NCI-H748 (cell line): Measurements from ENCODE around the gene FMO5.
A peak's percentile ranks its signal among the peaks of the same experiment; 100 is the strongest.

Source experiments
- DNase-seq: peaks from one replicate; lab custom pipeline; 2025; ENCODE audit not compliant: unreplicated experiment; lab: John Stamatoyannopoulos, UW

FMO5 gene

GRCh38 chr1:147225193-147225730 lies at the start of gene FMO5:
Gene FMO5, minus strand, starts transcription at chr1:147225339. Its CDS starts 310 bp downstream, at chr1:147225029.
- DNase-seq = peak; percentile 71

- peak; percentile 75 for DNase-seq
Observed at GRCh38 chr1:147273409-147274336, 48.5 kb upstream of the FMO5 start.

DNA sequence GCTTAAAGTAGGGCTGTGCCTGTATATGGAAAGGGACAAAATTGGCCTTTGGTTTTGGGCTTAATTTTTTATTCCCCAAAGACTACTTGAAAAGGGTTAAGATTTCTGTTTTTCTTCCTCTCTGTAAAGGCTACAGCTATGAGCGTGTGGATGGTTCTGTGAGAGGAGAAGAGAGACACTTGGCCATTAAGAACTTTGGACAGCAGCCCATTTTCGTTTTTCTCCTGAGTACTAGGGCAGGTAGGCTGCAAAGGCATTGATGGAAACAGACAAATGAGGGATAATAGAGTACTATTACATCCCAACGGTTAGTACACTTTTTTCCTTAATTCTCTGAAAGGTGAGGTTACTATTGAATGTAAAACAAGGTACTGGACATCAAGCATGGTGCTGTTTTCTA lies 46.9 kb upstream of the FMO5 start:
- no peak for DNase-seq

DNA sequence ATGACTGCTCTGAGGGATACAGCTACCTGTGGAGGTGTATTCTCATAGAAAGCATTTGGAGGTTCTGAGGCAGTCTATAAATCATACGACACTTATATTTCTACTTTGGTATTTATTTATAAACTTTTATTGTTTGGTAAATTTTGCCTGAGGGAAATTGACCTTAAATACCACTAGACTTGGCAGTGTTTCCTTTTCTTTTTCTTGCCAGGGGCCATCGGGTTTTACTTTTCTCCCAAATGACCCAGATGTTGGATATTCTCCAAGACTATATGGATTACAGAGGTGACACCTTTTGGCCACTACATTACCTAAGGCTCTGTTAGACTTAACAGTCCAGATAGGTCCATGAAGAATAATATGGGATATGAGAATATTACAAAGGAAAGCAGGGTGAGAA lies 45.6 kb upstream of the FMO5 start:
- no peak for DNase-seq

DNA sequence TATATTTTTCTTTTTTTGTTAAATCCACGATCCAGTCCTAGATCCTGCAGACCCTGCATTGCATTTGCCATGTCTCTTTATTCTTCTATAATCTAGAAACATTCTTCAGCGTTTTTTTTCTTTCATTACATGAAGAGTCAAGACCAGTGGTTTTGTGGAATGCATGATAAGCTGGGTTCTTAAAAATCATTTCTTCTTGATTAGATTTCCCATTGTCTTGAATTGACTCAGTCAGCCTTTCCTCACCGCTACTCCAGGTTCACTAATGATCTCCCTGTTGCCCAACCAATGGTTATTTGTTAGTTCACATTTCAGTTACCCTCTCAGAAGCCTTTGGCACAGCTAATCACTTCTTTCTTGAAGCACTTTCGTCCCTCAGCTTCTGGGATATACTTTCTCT lies 42.6 kb upstream of the FMO5 start:
- DNase-seq = no peak

- no peak for DNase-seq
Observed at GRCh38 chr1:147266381-147266780, 41.2 kb upstream of the FMO5 start.

DNA sequence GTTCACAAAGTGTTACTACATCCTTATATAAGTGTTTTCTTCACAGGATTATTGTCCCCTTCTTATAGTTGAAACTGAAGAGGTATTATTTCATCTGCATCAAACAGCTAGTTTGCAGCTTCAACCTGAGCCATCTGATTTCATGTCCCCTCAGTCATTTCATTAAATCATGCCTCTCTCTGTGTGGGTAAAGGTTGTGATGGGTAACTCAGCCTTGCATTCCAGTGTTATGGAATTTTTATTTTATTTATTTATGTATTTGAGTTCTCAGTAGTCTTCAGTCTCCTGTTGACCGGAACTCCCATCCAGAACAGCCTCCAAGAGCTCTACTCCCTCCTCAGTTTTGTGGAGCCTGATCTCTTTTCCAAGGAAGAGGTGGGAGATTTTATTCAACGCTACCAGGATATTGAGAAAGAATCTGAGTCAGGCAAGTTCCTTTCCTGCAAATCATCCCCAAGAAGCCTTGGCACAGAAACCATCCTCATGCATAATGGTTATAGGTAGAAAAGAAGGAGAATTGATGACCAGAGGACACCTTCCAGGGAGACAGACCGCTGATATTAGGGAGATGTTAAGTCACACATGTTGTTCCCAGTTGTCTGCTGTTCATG lies 39.1 kb upstream of the FMO5 start:
- no peak for DNase-seq

- no peak for DNase-seq
Observed at GRCh38 chr1:147260956-147261355, 35.8 kb upstream of the FMO5 start.

GRCh38 chr1:147252540-147252939 lies 27.4 kb upstream of the FMO5 start:
- peak; percentile 9 for DNase-seq

DNA sequence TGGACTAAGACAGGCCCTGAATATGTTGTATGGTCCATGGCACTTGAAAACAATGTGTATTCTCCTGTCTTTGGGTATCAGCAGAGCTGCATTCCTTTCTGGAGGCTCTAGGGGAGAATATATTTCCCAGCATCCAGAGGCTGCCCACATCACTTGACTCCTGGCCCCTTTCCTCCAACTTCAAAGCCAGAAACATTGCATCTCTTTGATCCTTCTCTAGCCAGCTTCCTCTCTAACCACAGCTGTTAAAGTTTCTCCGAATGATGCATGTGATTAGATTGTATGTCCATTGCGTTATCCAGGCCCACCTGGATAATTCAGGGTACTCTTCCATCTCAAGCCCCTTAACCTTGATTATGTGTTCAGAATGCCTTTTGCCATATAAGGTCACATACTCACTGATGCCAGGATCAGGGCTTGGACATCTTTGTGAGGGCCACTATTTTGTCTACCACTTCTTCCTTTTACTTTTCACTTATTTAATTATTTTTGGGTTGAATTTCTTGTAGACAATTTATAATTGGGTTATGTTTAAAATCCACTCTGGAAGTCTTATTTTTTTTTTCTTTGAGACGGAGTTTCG lies 22.6 kb upstream of the FMO5 start:
- DNase-seq = no peak

DNA sequence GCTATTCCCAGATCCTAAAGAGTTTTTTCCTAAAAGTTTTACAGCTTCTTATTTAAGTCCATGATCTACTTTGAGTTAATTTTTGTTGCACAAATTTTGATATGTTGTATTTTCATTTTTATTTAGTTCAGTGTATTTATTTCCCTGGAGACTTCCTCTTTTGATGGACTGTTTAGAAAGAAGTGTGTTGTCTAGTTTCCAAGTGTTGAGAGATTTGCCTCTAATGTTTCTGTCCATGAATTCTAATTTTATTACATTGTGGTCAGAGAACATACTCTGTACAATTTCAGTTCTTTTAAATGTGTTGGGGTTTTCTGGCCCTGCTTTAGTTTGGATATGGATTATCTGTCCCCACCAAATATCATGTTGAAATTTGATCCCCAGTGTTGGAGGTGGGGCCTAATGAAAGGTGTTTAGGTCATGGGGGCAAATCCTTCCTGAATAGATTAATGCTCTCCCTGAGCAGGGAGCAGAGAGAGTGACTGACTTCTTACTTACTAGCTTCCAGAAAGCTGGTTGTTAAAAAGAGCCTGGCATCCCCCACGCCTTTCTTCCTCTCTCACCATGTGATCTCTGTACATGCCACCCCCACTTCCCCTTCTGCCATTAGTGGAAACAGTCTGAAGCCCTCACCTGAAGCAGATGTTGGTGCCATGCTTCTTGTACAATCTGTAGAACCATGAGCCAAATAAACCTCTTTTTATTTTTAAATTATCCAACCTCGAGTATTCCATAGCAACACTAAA lies 21.9 kb upstream of the FMO5 start:
- DNase-seq = peak; percentile 10

DNA sequence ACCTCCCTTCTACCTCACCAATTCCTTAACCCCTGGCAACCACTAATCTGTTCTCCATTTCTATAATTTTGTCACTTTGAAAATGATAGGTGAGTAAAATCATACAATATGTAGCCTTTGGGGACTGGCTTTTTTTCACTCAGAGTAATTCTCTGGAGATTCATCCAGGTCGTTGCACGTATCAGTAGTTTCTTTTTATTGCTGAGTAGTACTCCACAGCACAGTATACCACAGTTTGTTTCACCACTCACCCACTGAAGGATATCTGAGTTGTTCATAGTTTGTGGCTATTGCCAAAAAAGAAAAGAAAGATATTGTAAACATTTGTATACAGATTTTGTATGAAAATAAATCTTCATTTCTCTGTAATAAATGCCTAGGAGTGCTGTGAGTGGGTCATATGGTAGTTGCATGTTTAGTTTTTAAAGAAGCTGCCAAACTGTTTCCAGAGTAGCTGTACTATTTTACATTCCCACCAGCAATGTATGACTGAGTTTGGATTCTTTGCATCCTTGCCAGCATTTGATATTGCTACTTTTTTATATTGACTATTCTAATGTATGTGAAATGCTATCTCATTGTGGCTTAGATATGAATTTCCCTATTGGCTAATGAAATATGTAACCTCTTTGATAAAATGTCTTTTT lies 21.0 kb upstream of the FMO5 start:
- no peak for DNase-seq

- DNase-seq = no peak
Observed at GRCh38 chr1:147245586-147246021, 20.5 kb upstream of the FMO5 start.

GRCh38 chr1:147245129-147245528 lies 20.0 kb upstream of the FMO5 start:
- DNase-seq = no peak

- DNase-seq = no peak
Observed at GRCh38 chr1:147243841-147244240, 18.7 kb upstream of the FMO5 start.

GRCh38 chr1:147243228-147243685 lies 18.1 kb upstream of the FMO5 start:
- peak; percentile 73 for DNase-seq

DNA sequence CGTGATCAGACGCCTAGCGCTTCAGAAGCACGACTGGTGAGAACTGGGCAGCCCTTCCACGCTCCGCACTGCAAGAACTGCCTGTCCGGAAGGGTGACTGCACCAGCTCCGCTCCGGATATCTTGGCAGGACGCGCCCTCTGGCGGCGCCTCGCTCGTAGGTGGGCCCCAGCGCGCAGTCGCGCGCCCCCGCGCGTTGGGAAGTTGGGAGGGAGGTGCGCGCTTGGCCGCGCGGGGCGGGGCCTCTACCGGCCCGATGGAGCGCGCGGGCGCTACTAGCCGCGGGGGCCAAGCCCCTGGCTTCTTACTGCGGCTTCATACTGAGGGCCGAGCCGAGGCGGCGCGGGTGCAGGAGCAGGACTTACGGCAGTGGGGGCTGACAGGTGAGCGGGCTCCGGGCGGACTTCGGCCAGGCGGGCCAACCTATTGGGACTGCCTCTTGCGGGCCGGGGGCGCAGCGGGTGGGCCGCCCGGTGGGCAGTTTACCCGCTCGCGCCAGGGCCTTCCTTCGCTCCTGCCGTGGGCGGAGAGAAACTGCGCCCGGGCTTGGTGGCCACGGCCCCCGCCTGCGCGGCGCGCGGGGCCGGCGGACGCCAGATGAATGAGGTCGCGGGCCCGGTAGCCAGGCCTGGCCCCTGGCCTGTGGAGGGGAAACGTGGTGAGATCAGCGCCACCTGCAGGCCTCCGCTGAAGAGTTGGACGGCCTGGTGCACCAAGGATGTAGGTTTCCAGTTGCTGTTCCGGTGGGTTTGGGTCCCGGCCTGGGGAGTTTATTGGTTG lies 17.5 kb upstream of the FMO5 start, which contains the start of gene CHD1L:
CHD1L (plus strand) TSS at position 236 of the 779 bp plus-strand sequence; CDS start at position 256, 20 bp downstream.
- peak; percentile 96 for DNase-seq

GRCh38 chr1:147241934-147242448 lies 16.9 kb upstream of the FMO5 start:
- DNase-seq = no peak

GRCh38 chr1:147240131-147240721 lies 15.1 kb upstream of the FMO5 start:
- DNase-seq = peak; percentile 59
